Measurements from ENCODE around the gene PRDX3. TPM values are rescaled to one million over a fixed set of nuclear protein-coding genes. Genes with fewer than 3 reads are reported as not detected.

PRDX3 gene
- 100 to 1,000 TPM; 176 to 247 TPM for total RNA-seq
- 100 to 1,000 TPM; 268 to 307 TPM for polyA plus RNA-seq

GRCh38 chr10:119178372-119179119, at the start of gene PRDX3:
Gene PRDX3 (minus strand): TSS chr10:119178812. CDS start chr10:119178790, 22 bp downstream.
- H3K27ac ChIP-seq (ENCODE audit: low read depth in 1 of 2, low read length in 2 of 2) = peak within 1 kb of the TSS; percentile 91 to 92
- WGBS = under 1% methylated on average over 45 of the region's 45 CpGs
- peak within 1 kb of the TSS; percentile 84 to 85 for H3K9ac ChIP-seq (ENCODE audit: low read depth in 1 of 2, low read length in 2 of 2)
- peaks cover 3 to 16% (median 9%) of the 10 kb centered on the region in 4 donors for H3K4me1 ChIP-seq (ENCODE audit: control insufficient read depth in 4 of 4, insufficient read depth in 4 of 4, low read length in 3 of 4)
- DNase-seq (ENCODE audit: low spot score) = peak; percentile 94
- TF ChIP-seq EGR1 (IDR thresholded peaks at IDR 0.05; ENCODE audit: low read depth in 2 of 2) (no peak), CTCF (IDR thresholded peaks at IDR 0.05; ENCODE audit: low read depth, low read length, missing input control) (no peak), HNF4G (IDR thresholded peaks at IDR 0.05) (no peak), TAF1 (conservative IDR thresholded peaks at IDR 0.05) (no peak), ATF3 (IDR thresholded peaks at IDR 0.05) (no peak), FOXA2 (IDR thresholded peaks at IDR 0.05) (no peak), ZBTB33 (IDR thresholded peaks at IDR 0.05) (peak; percentile 36), YY1 (IDR thresholded peaks at IDR 0.05) (peak; percentile 98), HNF4A (conservative IDR thresholded peaks at IDR 0.05) (no peak), GABPA (IDR thresholded peaks at IDR 0.05 in 1 of 2, conservative IDR thresholded peaks at IDR 0.05 in 1 of 2) (no peak), MAX (IDR thresholded peaks at IDR 0.05) (peak; percentile 5), JUND (IDR thresholded peaks at IDR 0.05) (no peak), NR2F2 (IDR thresholded peaks at IDR 0.05) (no peak), FOXA1 (IDR thresholded peaks at IDR 0.05) (no peak), REST (IDR thresholded peaks at IDR 0.05) (peak; percentile 61), SP1 (IDR thresholded peaks at IDR 0.05) (peak; percentile 38), RAD21 (IDR thresholded peaks at IDR 0.05) (peak in 1 of 2 donors; percentile 20), RXRA (IDR thresholded peaks at IDR 0.05) (no peak)
- peak within 1 kb of the TSS; percentile 80 to 97 (median 84) for H3K4me3 ChIP-seq (ENCODE audit: low read depth in 1 of 3, low read length in 3 of 3)
- no peaks in the 10 kb centered on the region for H3K27me3 ChIP-seq (ENCODE audit: control insufficient read depth in 4 of 4, insufficient read depth in 4 of 4, low read length in 3 of 4)
- H3K36me3 ChIP-seq (ENCODE audit: control insufficient read depth in 4 of 4, insufficient read depth in 3 of 4, low read depth in 1 of 4, low read length in 3 of 4) = peaks cover 1 to 16% (median 9%) of the 10 kb centered on the region in 4 donors
- no peaks in the 10 kb centered on the region for H3K9me3 ChIP-seq (ENCODE audit: control insufficient read depth in 4 of 4, low read length in 3 of 4)
